NCI-H1694 (cell line): ENCODE measurements around the gene RNASEH1.
"Not testable (repeated sequence)": the region's sequence is repeated elsewhere in the genome, so short reads cannot be mapped to it uniquely, and the experiment has no call there.

Experiments
- DNase-seq: peaks from one replicate; lab custom pipeline; 2025; lab: John Stamatoyannopoulos, UW

RNASEH1 gene

DNA sequence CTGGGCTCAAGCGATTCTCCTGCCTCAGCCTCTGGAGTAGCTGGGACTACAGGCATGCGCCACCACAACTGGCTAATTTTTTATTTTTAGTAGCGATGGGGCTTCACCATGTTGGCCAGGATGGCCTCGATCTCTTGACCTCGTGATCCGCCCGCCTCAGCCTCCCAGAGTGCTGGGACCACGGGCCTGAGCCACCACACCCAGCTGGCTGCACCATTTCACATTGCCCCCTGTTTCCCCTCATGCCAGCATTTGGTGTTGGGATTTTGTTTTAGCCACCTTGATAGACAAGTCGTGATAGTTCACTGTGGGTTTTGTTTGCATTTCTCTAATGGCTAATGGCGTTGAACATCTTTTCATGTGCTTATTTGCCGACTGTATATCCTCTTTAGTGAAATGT lies 31.0 kb upstream of the RNASEH1 start:
- no peak for DNase-seq

DNA sequence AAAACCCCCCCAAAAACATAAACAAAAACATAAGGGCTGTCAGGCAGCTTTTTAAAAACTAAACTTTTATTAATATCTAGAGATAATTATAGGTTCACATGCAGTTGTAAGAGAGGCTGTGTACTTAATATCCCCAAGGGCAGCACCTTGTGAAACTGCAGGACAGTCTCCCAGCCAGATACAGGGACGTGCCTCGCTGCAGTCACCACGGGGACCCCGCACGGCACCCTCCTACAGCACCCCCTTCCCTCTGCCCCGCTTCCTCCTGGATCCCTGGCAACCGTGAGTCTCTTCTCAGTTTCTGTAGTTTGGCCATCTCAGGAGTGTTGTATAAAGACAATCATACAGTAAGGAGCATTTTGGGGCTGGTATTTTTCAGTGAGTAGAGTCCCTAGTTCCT lies 30.0 kb upstream of the RNASEH1 start:
- DNase-seq = no peak

DNA sequence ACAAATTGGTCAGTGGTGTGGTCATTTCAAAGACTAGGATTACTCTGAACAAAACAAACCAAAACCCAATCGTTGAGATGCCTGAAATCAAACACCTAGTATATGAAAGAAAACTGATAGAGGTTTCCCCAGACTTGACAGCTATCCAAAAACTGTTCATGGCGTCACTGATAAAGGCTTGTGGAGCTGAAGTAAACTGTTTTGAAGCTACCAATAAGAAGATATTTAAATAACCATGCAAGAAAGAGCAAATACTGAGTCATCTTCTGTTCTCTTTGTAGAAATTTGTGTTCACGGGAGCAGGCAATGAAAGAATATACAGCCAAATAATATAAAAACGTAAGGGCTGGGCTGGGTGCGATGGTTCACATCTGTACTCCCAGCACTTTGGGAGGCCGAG lies 29.3 kb upstream of the RNASEH1 start:
- DNase-seq = no peak

DNA sequence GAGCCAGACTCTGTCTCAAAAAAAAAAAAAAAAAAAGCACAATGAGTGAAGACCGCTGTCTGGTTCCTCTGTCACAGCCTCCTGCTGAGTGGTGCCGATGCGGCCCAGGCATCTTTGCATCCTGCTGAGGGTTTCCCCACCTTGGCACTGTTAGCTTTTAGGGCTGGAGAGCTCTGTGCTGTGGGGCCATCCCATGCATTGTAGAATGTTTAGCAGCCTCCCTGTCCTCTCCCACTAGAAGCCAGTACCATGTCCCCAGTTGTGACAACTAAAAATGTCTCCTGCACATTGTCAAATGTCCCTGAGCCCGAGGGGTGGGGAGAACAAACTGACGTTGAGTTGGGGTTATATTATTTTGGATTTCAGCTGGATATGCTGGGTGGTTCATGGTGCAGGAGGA lies 28.9 kb upstream of the RNASEH1 start:
- DNase-seq = no peak

DNA sequence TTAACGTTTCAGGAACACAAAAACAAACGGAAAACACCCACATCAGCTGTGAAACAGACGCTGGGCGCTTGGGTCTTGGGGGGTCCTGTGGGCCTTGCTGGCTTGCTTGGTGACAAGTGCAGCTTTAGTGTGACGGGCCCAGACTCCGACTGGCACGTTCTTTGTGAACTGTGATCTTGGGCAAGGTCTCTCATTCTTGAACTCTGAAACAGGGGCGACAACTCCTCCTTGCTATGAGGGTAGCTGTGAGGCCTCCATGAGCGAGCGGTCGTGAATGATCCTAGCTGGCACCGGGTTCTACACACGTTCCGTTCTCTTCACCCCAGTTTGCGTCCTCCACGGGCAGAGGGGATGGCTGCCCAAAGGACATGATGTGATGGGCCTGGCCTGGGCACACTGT lies 28.1 kb upstream of the RNASEH1 start:
- DNase-seq = no peak

DNA sequence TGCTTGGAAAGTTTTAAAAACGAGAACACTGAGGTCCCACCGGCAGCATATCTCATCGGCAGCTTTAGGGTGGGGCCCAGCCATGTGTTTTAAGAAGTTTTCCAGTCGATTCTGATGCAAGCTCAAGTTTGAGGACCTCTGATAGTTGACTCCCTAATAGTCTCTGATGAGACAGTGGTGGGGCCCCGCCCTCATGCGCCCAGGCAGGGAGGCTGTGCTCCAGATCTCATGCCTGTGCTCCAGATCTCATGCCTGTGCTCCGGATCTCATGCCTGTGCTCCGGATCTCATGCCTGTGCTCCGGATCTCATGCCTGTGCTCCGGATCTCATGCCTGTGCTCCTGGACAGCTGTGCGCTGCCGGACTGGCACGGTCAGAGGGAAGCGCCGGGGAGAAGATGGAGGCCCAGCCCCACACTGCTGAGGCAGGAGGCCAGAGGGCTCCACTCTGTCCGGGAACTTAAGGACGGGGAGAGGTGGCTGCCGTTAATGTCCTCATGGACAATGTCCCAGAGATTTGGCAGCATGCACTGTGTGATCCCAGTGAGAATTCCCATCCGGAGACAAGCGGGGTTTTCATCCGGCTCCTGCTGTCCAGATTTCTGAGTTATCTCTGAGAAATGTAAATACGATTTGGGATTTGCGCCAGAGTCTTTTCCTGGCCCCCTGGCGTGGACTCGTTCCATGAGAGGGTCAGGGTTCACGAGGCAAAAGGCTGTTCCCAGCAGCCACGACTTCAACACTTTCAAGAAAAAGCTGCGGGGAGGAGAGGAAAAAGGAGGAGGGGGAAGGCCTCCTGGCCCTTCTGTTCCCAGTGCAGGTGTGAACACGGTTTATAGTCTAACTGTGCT lies 27.4 kb upstream of the RNASEH1 start:
- no peak for DNase-seq

DNA sequence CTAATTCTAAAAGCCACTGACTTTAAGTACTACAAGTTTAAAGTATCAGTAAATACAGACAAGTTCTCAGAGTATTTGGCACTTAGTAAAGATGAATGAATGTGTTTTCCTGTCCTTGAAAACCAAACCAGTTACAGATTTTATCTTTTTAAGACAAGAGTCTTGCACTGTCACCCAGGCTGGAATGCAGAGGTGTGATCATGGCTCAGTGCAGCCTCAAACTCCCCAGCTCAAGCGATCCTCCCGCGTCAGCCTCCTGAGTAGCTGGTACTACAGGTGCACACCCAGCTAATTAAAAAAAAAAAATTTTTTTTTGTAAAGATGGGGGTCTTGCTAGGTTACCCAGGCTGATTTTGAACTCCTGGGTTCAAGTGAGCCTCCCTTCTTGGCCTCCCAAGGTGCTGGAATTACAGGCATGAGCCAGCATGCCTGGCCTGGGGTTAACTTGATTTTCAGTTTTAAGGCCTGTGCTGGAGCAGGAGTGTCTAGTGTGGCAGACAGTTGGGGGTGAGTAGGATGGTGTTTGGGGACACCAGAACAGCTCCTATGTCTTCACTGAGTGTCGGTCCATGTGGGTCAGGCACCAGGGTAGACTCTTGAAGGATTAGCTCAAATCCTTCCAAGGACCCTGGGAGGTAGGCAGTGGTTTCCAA lies 26.6 kb upstream of the RNASEH1 start:
- no peak for DNase-seq

DNA sequence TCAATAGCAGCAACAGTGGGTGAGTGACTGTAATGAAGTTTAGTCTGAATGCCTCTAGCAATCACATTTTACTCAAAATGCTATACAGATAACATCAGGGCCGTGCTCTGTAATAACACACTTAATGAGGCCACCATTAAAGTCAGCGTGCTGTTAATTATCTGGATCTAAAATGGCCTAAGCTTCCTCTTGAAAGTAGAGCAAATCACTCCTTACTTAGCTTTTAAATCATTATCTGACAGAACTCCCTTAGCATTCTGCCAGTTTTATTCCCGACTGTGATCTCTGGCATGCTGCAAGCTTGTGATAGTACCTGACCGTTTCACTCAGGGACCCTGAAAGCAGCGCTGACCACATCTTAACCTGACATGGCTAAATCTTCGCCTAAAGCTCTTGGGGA lies 25.9 kb upstream of the RNASEH1 start:
- no peak for DNase-seq

DNA sequence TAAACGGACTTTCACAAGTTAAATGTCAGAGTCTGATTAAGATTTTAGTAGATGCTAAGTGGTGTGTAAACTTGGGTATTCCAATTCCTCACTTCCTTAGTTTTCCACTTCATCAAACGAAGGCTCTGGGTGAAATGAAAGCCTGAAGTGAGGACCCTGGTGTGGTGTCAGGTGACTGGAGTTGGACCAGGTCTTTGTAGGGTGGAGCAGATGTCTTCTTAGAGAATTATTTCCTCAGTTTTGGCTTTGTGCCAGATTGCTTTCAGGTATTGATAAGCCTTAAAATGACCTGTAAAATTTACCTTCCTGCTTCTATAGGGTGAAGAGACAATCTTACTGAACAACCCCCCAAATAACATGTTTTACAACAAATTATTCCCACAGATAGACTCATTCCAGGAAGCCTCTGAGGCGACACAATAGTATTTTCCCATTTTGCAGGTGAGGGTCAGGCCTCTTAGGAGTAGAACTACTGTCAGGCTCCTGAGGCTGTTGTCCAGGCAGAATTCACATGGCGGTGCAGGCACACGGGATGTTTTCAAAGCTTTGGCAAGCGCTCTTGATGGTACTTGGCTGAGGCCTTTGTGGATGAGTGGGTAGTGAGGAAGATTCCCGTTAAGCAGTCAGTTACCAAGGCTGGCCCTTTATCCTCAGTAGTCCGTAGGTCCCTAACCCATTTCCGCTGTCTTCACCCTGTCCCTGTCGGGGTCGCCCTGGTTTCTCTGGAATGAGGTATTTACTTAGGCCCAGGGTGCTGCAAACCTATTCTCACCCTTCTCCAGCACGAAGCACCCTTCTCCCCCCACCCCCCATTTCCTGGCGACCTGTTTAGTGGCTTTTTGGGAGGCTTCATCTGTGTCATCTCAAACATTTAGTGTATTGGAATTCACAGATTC lies 23.5 kb upstream of the RNASEH1 start:
- no peak for DNase-seq

DNA sequence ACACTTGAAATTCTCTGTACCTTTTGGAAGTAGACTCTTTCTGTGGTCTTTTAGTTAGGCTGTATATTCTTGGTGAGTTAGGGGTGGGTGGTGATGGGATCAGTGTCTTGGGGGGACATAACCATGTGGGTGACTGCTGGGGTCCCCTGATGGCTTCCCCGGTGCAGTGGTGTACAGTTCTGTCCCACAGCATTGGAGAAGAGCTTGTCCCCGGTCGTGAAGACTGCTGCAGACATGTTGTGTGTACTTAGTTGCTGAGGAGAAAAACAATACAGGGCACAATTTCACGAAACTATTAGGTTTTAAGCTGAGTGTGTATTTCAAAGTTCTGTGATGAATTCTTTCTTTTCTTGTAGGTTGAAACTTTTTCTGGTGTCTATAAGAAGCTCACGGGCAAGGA lies 22.3 kb upstream of the RNASEH1 start:
- no peak for DNase-seq

DNA sequence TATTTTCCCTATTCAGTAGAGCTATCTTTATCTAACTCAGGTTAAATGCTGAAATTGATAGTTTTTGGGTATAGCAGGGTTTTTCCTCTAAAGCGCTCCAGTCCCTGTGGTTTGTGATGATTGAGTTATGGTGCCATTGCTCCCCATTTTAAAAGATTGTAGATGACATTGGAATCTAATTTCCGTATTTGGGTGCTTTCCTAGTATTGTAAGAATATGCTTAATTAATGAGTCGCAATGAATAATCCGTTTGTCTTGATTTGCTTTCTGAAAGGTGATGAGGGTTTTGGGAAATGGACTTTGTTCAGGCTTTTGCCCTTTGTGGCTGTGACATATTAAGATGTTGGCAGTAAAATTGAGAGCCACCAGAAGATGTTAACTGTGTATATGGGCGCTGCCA lies 20.9 kb upstream of the RNASEH1 start:
- DNase-seq = no peak

DNA sequence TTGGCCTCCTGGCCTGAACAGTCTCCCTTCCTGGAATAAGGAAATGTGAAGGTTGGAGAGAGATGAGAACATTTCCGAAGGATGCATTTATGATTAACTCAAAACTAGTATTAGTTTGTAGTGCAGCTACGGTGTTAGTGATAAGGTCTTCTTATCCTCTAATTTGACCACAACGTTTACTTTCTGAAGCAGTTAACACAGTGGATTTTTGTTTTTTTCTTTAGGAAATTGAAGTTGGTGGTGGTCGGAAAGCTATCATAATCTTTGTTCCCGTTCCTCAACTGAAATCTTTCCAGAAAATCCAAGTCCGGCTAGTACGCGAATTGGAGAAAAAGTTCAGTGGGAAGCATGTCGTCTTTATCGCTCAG lies 18.1 kb upstream of the RNASEH1 start:
- not testable (repeated sequence) for DNase-seq

DNA sequence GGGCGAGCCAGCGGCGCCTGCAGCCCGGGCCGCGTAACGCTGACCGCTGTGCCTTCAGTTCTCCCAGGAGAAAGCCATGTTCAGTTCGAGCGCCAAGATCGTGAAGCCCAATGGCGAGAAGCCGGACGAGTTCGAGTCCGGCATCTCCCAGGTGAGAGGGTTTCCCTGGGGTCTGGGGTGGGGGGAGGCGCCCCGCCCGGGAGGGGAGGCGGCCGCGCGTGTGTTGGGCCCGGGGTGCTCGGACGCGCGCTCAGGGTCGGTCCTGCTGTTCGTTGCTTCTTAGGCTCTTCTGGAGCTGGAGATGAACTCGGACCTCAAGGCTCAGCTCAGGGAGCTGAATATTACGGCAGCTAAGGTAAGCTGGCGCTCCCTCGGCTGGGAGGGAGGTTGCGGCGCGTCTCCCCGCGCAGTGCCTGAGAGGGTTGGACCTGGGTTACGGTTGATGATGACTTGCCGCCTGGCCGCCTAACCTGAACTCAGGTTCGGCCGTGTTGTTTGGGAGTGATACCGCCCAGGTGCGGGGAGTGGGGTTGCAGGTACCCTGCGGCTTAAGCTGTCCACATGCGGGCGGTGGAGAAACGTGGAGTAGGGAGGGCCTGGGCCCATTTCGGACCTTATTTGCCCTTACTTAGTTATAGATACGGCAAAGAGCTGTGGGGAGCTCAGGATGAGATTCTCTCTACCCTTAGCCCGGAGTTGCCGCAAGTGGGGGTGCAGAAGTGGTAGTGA lies 17.6 kb upstream of the RNASEH1 start:
- no peak for DNase-seq

DNA sequence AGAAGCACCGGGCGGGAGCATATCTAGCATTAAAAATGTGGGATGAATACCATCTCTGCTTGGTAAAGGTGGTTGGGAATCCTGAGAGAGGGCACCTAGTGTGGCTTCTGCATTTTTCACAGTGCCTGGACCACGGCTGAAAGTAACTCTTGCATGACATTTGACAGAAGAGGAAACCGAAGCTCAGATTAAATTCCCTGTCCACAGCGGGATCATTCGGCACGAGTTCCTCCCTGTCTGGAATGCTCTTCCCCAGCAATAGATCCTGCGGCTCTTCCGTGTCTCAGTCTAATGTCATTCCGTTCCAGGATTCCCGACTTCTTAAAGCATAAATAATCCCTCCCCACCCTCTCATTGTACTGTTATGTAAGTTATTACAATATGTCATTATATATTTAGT lies 16.0 kb upstream of the RNASEH1 start:
- DNase-seq = no peak

DNA sequence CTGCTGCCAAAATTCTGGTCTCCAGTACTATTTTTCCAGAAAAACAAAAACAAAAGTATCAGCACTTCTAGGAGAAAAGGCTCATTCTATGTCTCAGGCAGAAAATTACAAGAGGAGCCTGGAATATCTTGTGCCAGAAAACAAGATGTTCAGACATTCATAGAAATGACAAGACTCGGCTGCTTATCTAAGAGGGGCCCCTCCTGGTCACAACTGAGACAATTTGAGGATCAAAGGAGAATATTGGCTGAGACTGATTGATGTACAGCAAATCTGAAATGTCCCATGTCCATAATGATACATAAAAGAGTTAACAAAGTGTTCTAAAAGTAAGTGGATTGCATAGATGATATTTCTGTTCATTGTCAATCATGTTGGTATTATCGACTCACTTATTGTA lies 14.5 kb upstream of the RNASEH1 start:
- no peak for DNase-seq

DNA sequence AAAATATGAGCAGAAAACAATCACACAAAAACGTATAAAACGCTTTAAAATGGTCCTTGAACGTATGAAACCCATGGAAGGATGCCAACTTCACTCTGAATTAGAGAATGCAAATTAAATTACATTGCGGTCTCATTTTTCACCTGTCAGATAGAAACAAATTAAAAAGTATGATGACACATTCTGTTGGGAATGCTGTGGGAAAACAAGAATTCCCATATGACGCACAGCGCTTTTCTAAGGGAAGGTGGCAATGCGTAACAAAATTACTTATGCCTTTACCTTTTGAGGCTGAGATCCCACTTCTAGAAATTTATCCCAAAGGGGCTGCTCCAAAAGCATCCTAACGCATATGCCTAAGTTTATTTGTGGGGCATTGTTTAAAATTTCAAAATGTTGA lies 13.2 kb upstream of the RNASEH1 start:
- DNase-seq = no peak

DNA sequence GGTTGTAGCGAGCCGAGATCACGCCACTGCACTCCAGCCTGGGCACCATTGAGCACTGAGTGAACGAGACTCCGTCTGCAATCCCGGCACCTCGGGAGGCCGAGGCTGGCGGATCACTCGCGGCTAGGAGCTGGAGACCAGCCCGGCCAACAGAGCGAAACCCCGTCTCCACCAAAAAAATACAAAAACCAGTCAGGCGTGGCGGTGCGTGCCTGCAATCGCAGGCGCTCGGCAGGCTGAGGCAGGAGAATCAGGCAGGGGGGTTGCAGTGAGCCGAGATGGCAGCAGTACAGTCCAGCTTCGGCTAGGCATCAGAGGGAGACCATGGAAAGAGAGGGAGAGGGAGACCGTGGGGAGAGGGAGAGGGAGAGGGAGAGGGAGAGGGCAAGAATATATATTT lies 11.5 kb upstream of the RNASEH1 start:
- not testable (repeated sequence) for DNase-seq

DNA sequence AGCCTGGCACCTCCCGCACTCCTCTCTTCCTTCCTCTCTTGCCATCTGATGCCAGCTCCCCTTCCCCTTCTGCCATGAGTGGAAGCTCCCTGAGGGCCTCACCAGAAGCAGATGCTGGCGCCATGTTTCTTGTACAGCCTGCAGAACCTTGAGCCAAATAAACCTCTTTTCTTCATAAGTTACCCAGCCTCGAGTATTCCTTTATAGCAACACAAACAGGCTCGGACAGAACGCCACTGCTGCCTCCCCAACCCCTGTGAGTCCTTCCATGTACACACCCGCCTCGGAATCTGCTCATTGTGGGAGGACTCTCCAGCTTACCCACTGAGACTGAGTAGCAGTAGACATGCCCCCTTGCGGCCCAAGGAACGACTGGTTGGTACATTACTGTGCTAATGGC lies 8.7 kb upstream of the RNASEH1 start:
- no peak for DNase-seq

DNA sequence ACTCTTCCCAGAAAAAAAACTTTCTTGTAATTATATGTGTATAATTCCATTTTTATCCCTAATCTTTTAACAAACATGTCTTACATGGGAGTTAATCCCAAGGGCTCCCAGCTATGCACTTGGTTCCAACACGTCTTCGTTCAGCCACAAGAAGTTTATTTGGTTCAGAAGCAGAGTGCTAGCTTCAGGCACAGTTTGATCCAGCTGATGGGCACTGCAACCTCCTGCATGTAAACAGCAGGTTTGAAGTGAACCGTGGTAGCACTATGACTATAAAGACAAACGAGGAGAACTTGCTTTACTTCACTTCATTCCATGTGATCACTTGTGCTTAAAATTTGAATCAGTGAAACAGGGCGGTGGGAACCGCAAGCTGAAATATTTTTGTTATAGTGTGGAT lies 7.0 kb upstream of the RNASEH1 start:
- DNase-seq = no peak

DNA sequence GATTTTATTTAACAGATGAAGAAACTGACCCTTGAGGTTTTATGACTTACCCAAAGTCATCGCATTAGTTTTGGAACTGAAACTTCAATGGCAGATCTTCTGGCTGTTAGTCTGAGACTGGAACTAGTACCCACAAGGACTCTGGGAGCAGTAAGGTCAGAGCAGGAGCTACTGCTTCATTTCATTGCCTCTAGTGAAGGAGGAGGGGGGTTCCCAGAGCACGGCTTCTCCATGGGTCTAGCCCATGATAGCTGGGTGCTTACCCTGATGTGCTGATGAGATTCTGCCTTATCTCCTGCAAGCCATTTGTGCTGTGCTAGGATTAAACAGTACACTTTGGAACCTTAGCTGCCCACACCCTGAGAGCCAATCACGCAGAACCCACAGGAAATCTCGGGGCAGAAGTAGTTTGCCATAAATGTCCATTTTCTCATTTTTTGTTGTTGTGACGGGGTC lies 5.4 kb upstream of the RNASEH1 start:
- no peak for DNase-seq

DNA sequence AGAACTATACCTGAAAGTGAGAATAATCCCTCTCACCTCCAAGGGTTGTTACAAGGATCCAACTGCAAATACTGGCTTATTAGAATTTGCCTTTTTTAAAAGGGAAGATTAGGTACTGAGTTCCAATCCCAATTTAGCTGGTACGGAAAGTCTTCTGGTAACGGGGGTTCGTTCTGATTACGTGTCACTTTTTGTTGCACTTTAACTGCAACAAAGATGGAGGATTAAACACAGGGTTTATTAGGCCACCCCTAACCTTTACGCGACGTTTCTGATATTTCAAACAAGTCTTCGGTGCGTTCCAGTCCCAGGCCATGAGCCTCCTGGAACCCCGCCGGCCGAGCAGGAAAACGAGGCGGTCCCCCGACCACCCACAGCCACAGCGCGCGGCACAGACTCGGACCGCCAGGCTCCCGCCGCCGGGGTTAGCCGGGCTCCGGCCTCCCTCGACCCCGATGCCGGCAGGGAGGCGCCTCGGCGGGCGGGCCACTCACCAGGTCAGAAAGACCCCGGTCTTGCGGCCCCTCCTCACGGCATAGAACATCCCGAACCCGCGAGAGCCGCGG lies 411 bp downstream of the RNASEH1 start:
- DNase-seq = no peak

DNA sequence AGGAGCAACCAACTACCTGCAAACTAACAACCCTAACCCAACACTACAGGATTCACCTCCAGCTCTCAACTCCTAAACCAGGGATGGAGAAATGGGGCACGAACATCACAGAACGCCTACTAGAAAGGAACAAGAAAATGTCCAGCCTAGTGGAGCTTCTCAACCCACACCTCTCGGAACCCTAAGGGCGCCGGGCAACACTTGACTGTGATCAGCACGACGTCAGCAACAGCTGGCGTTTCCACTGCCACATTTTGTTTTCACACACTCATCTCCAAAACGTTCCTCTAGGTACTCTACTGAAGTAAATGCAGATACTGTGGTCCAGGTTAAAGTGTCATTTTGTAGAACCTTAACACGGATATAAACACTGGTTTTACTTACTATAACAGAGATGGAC lies 4.2 kb downstream of the RNASEH1 start:
- DNase-seq = no peak
